Measurements from ENCODE around the gene RHBDF1.
A peak's percentile ranks its signal among the peaks of the same experiment; 100 is the strongest.

RHBDF1 gene

GRCh38 chr16:72561-73548 lies at the start of gene RHBDF1:
Gene RHBDF1, minus strand, starts transcription at chr16:72631. Its CDS starts 7,616 bp downstream, at chr16:65015.
- in situ Hi-C loops (cut with HindIII; ENCODE audit: low sequenced_read_pairs), result no loop called here
- TF ChIP-seq CTCF (IDR thresholded peaks at IDR 0.05; ENCODE audit: low read depth, low read length, missing control alignments), result no peak
- DNase-seq (ENCODE audit: low read depth), result no peak
- H3K4me3 ChIP-seq (ENCODE audit: low read depth, low read length), result peak within 1 kb of the TSS; percentile 59

GRCh38 chr16:120756-121155 lies 48.3 kb upstream of the RHBDF1 start:
- H3K4me3 ChIP-seq (ENCODE audit: low read depth, low read length), result no peak overlapping the region
- no peak for TF ChIP-seq CTCF (IDR thresholded peaks at IDR 0.05; ENCODE audit: low read depth, low read length, missing control alignments)
- in situ Hi-C loops (cut with HindIII; ENCODE audit: low sequenced_read_pairs), result no loop called here
- no peak for DNase-seq (ENCODE audit: low read depth)

- TF ChIP-seq CTCF (IDR thresholded peaks at IDR 0.05; ENCODE audit: low read depth, low read length, missing control alignments), result no peak
- no peak overlapping the region for H3K4me3 ChIP-seq (ENCODE audit: low read depth, low read length)
- DNase-seq (ENCODE audit: low read depth), result no peak
- in situ Hi-C loops (cut with HindIII; ENCODE audit: low sequenced_read_pairs), result no loop called here
These were observed 47.5 kb upstream of the RHBDF1 start for GRCh38 chr16:119835-120491.

- in situ Hi-C loops (cut with HindIII; ENCODE audit: low sequenced_read_pairs), result no loop called here
- TF ChIP-seq CTCF (IDR thresholded peaks at IDR 0.05; ENCODE audit: low read depth, low read length, missing control alignments), result no peak
- no peak overlapping the region for H3K4me3 ChIP-seq (ENCODE audit: low read depth, low read length)
- DNase-seq (ENCODE audit: low read depth), result no peak
These were observed 46.9 kb upstream of the RHBDF1 start for GRCh38 chr16:119295-119694.

- no peak for DNase-seq (ENCODE audit: low read depth)
- in situ Hi-C loops (cut with HindIII; ENCODE audit: low sequenced_read_pairs), result no loop called here
- H3K4me3 ChIP-seq (ENCODE audit: low read depth, low read length), result no peak overlapping the region
- no peak for TF ChIP-seq CTCF (IDR thresholded peaks at IDR 0.05; ENCODE audit: low read depth, low read length, missing control alignments)
These were observed 46.4 kb upstream of the RHBDF1 start for GRCh38 chr16:118857-119256.

- H3K4me3 ChIP-seq (ENCODE audit: low read depth, low read length), result no peak overlapping the region
- in situ Hi-C loops (cut with HindIII; ENCODE audit: low sequenced_read_pairs), result no loop called here
- peak; percentile 74 for TF ChIP-seq CTCF (IDR thresholded peaks at IDR 0.05; ENCODE audit: low read depth, low read length, missing control alignments)
- no peak for DNase-seq (ENCODE audit: low read depth)
These were observed 45.2 kb upstream of the RHBDF1 start for GRCh38 chr16:117379-118365.
